Hepatocyte (in vitro differentiated cells): ENCODE data around the gene DMAC2.

ENCODE experiments used
- CTCF ChIP-seq: fragments of 200-600 bp; sonication (generic); IDR thresholded peaks from 2 replicates; pipeline ENCODE4 v1.5.1; 2016; ENCODE audit warnings: antibody characterized with exemption, mild to moderate bottlenecking; ENCODE audit not compliant: poor library complexity
- EZH2 ChIP-seq: fragments of 200-600 bp; sonication (generic); IDR thresholded peaks from 2 replicates; pipeline ENCODE4 v1.6.1; 2016; ENCODE audit warnings: antibody characterized with exemption, mild to moderate bottlenecking, borderline replicate concordance
- EZH2phosphoT487 ChIP-seq: fragments of 200-600 bp; sonication (generic); IDR thresholded peaks from one replicate; pipeline ENCODE4 v1.6.1; 2018; ENCODE audit warnings: antibody characterized with exemption, mild to moderate bottlenecking, low read depth, moderate library complexity; ENCODE audit not compliant: unreplicated experiment, severe bottlenecking

- TF ChIP-seq CTCF = no peak
- TF ChIP-seq EZH2phosphoT487 = no peak
- TF ChIP-seq EZH2 = no peak
These were observed 53.3 kb downstream of the DMAC2 start for GRCh38 chr19:41386442-41386841.
